ENCODE data around the gene LRMDA. TPM values are rescaled to one million over a fixed set of nuclear protein-coding genes. Genes with fewer than 3 reads are reported as not detected.
A peak's percentile ranks its signal among the peaks of the same experiment; 100 is the strongest.

LRMDA gene
- total RNA-seq, 3 donors from 2014 or later: 9.4 to 14.9 (median 10.3) TPM

GRCh38 chr10:76554033-76554408 lies 1122.6 kb downstream of the LRMDA start:
- ATAC-seq (no peak), DNase-seq (no peak)
- no peaks in the 10 kb centered on the region for H3K9me3 ChIP-seq
- intact Hi-C loops (cut with DNase I, micrococcal nuclease): loop anchor here in 1 of 2 donors (10.0 kb wide), 1 partner anchor 421 kb away; no protein-coding TSS in a partner anchor
- TF ChIP-seq, protein P1, sequence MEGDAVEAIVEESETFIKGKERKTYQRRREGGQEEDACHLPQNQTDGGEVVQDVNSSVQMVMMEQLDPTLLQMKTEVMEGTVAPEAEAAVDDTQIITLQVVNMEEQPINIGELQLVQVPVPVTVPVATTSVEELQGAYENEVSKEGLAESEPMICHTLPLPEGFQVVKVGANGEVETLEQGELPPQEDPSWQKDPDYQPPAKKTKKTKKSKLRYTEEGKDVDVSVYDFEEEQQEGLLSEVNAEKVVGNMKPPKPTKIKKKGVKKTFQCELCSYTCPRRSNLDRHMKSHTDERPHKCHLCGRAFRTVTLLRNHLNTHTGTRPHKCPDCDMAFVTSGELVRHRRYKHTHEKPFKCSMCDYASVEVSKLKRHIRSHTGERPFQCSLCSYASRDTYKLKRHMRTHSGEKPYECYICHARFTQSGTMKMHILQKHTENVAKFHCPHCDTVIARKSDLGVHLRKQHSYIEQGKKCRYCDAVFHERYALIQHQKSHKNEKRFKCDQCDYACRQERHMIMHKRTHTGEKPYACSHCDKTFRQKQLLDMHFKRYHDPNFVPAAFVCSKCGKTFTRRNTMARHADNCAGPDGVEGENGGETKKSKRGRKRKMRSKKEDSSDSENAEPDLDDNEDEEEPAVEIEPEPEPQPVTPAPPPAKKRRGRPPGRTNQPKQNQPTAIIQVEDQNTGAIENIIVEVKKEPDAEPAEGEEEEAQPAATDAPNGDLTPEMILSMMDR (IDR thresholded peaks at IDR 0.05): no peak
- H3K4me1 ChIP-seq (ENCODE audit: low read depth): no peaks in the 10 kb centered on the region
- H3K36me3 ChIP-seq (ENCODE audit: low read depth): no peaks in the 10 kb centered on the region
- H3K4me3 ChIP-seq: no peak overlapping the region

DNA sequence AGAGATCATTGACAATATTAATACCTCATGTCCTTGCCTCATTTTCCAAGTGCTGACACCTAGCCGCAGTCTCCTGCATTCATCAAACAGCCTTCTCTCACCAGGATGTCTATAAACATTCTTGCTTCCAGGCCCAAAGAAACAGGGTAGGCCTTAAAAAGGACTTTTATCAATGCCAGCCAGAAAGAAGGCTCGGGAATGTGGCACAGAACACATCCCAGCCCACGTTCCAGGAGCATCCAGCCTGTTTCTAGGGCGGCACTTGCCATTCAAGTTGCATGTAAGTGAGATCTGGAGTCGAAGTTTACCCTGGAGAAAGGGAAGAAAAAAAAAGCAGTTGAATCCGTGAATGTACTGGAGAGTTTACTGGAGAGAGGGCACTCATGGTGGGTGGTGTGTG lies 1123.1 kb downstream of the LRMDA start:
- no peak for ATAC-seq
- DNase-seq: no peak
- TF ChIP-seq, protein P1 (IDR thresholded peaks at IDR 0.05): no peak
- intact Hi-C loops (cut with DNase I, micrococcal nuclease): loop anchor here in 1 of 2 donors (10.0 kb wide), 1 partner anchor 420 kb away; no protein-coding TSS in a partner anchor
- H3K9me3 ChIP-seq: no peaks in the 10 kb centered on the region
- H3K36me3 ChIP-seq (ENCODE audit: low read depth): no peaks in the 10 kb centered on the region
- no peak overlapping the region for H3K4me3 ChIP-seq
- no peaks in the 10 kb centered on the region for H3K4me1 ChIP-seq (ENCODE audit: low read depth)

GRCh38 chr10:76555067-76555670 lies 1123.7 kb downstream of the LRMDA start:
- intact Hi-C loops (cut with DNase I, micrococcal nuclease): loop anchor here in 1 of 2 donors (10.0 kb wide), 1 partner anchor 420 kb away; no protein-coding TSS in a partner anchor
- Histone ChIP-seq H3K4me1 (ENCODE audit: low read depth) (no peaks in the 10 kb centered on the region), H3K36me3 (ENCODE audit: low read depth) (no peaks in the 10 kb centered on the region), H3K4me3 (no peak overlapping the region), H3K9me3 (no peaks in the 10 kb centered on the region)
- TF ChIP-seq, protein P1 (IDR thresholded peaks at IDR 0.05): no peak
- ATAC-seq (no peak), DNase-seq (no peak)

GRCh38 chr10:76557366-76557765 lies 1125.9 kb downstream of the LRMDA start:
- no peak for ATAC-seq
- TF ChIP-seq, protein P1 (IDR thresholded peaks at IDR 0.05): no peak
- Histone ChIP-seq H3K4me1 (ENCODE audit: low read depth) (no peaks in the 10 kb centered on the region), H3K4me3 (no peak overlapping the region), H3K9me3 (no peaks in the 10 kb centered on the region), H3K36me3 (ENCODE audit: low read depth) (no peaks in the 10 kb centered on the region)
- intact Hi-C loops (cut with DNase I, micrococcal nuclease): loop anchor here in 1 of 2 donors (10.0 kb wide), 1 partner anchor 417 kb away; no protein-coding TSS in a partner anchor
- no peak for DNase-seq

- peak in 1 of 3 donors; percentile 63 for DNase-seq
- Histone ChIP-seq H3K9me3 (no peaks in the 10 kb centered on the region), H3K4me1 (ENCODE audit: low read depth) (no peaks in the 10 kb centered on the region), H3K4me3 (no peak overlapping the region), H3K36me3 (ENCODE audit: low read depth) (no peaks in the 10 kb centered on the region)
- ATAC-seq: peak; percentile 54
- TF ChIP-seq, protein P1 (IDR thresholded peaks at IDR 0.05): no peak
- intact Hi-C loops (cut with DNase I, micrococcal nuclease): loop anchor here in 1 of 2 donors (10.0 kb wide), 1 partner anchor 416 kb away; no protein-coding TSS in a partner anchor
Measured at GRCh38 chr10:76558586-76558985, 1127.2 kb downstream of the LRMDA start.

All from mucosa of descending colon (tissue), 3 donors.